Stimulated activated CD8-positive, alpha-beta memory T cell treated with anti-CD3 and anti-CD28 coated beads, Interleukin-12 subunit alpha, Interleukin-12 subunit beta, amount 100 ng/mL, for 24 hours (primary cell): ENCODE data around the gene PHOX2B.

ENCODE experiments used
- DNase-seq: peaks from one replicate; pipeline ENCODE4 v3.0.0-alpha.2; 2020; ENCODE audit errors: extremely low read depth

Gene PHOX2B

DNA sequence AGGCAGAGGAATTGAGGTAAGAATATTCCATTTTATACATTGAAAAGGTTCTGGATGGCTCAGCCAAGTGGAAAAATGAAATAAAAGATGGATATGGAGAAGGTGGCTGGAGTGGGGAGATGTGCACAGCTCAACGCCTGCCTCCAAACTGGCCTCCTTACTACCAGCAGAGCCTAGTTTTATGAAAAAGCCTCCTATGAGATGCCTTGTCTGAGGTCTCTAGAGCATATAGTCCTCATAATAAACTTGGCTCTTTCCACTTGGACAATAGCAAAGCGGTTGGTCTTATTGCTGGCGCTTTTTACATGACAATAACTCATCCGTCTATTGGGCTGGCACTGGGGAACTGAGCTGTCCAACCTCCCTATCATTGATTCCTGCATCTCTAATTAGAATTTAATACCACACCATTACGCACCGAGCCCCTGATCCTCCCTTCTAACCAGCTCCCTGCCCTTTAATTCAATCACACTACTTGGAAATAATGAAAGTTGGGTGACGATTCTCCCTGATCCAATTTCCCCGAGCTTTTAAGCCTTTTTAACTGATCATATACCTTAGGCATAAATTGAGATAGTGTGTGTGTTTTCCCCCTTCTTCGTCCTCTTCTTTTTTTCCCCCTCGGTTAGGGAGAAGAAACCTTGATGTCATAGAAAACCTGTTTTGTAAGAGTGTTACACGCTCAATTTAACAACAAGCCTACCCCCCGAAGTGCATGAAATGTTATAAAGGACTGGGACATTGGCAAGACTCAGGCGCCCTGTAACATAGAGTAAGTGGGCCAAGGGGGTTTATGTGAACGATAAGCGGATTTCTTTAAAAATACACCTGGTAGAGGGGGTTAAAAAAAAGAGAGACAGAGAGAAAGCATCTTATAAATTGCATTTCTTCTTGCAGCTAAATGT, at the start of gene PHOX2B:
Gene PHOX2B (minus strand): TSS at position 155 of the 905 bp plus-strand sequence. CDS start 115 bp downstream, at position 40.
- no peak for DNase-seq

DNA sequence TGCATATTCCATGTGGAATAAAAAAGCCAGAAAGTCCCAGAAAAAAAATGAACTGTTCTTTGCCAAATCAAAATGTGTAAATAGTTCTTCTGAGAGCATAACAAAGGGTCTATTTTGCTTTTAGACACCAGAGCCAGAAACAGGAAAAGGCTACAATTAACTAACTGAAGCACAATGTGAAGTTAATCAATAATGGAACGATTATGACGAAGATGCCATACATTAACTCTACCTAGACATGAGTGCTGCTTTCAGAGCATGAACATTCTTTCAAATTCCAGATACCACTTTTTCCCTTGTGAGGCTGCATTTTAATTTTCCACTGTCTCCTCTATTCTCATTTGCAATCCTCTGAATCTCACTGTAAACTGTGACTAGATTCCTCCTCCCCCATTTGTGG, 48.7 kb upstream of the PHOX2B start:
- DNase-seq: no peak

DNA sequence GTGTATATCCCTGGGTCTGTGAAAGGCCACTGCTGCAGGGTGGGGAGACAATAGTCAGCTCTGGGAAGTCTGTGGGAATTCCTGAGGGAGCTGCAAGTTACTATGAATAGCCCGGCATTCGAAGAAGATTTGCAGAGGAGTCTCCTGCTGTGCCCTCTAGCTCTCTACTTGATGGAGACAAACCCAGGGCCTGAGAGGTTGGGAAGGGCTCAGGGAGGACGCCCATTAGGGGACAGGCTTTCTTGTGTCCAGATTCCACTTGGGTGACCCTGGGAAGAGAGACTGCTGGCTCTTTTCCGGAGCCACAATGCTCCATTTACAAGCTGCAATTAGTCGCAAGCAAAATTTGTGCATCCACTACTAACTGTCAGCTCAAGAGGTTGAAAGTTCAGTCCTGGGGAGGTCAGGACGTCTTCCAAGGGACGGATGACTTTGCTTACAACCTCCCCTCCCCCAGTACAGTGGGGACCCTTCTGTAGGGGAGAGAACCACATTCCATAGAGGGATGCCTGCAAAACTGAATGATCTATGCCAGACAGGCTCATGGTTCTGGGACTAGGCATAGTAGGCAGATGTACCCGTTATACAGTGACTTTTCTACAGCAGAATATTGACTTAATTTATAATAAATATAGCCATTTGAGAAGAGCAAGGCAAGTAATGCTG, 48.2 kb upstream of the PHOX2B start:
- no peak for DNase-seq

DNA sequence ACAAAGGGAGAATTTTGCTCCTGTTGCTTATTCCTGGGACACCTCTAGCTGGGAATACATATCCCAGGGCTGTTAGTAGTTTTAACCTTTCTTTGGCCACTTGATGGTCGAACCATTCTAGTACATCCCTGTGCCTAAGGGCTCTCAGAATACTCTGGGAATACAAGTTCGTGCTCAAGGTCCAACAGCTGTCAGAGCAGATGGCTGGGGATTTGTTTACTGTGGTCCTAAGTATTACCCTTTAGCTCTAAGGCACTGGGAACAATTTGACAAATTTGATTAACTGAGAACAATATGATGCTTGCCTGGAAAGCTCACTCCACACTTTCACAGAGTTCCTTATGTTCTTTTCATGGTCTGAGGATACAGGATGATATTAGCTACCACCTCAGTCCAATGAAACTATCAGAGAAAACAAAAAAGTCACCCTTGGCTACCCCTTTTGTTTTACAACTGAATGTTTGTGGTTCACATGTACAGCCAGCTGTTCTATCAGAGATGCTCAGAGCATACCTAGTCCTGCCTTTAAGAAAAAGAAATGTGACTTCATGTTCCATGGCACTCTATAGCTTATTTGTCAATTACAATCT, 47.4 kb upstream of the PHOX2B start:
- DNase-seq: no peak

DNA sequence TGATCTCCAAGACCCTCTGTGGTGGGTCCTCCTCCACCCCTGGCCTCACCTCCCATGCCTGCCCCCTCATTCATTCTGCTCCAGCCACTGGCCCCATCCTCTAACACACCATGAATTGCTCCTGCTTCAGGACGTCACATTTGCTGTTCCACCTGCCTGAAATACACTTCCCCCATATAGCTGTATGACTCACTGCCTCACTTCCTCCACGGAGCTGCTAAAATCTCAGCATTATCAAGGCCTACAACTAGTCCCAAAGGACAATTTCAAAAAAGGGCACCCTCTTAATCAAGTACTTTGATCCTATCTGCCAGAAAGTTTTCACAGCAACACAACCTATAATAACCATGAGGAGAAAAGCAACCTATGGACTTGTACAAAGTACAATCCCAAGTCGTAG, 43.6 kb upstream of the PHOX2B start:
- no peak for DNase-seq

DNA sequence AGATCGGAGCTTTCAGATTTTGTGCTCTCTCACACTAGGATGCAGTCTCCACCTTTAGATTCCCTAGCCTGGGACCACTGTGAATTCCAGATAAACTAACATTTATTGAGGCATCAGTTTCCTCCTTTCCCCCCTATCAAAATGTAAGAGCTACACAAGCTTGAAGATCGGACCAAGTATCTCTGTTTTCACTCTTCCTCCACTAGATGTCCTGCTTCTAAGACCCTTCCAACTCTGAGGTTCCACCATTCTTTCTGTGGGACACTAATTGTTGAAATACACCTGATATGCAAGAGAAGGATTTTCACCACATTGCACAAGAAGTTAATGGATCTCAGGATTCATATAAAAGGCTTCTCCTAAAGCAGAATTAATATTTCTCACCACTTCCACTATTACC, 43.0 kb upstream of the PHOX2B start:
- DNase-seq: no peak

DNA sequence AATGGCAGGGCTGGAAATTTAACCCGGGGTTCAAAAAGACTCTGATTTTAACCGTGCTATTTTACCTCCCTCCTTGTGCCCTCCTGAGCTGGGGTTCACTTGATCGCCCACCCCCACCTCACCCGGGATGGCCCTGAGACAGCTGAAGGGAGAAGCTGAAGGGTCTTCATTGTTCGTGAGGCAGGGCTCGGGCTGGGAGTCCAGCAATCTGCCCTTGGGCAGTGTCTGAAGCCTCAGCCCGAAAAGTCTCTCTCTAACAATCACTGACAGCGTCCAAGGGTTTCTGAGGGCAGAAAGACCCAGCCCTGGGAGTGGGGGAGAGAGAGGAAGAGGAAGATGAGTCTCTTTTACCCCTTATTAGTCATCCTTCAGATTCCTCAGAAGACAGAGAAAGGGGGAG, 39.4 kb upstream of the PHOX2B start:
- DNase-seq: no peak

DNA sequence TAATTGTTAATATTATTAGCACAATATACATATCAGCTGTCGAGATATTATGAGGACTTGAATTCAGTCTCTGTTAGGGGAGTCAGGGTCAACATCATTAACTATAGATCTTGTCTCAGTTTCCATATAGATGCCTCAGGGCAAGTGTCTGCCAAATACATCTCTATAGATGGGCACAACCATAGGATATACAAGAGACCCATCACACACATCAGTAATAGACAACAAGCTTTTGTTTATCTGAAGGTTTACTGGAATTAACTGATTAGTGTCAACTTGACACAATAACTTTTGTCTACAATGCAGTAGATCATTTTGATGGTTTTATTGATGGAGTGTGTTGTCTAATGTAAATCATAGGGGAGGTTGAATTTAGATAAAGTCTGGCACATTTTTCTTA, 37.1 kb upstream of the PHOX2B start:
- no peak for DNase-seq

DNA sequence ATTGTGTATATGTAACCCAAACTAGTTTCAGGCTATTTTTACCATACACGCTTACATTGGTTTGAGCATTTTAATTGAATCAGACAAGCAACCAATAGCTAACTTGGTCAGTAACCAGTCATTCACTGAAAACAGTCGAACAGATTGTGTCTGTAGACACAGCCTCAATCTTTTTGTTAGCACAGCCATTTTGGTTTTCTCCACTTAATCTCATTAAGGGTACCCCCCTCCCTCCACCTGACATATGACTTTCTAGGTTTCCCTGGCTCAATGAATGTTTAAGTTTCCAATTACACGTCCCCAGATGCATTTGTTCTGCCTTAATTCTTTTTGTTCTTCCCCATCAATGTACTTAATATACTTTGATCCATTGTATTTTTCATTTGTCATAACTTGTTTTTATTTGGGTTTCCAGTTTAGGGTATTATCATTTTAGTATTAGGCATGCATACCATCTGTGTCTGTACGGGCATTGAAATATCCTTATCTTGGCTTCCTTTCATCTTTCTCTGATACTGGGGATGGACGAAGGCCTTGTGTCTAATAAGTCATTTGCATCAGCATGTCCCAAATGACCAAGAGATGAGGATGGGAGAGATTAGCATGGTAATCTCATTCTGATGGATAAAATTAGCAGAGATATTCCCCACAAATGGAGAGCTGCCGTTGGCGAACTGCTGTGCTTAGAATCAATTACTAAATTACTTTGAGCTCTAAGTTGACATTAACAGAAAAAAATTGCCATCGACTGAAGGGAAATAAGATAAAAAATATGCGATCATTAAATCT, 35.9 kb upstream of the PHOX2B start:
- DNase-seq: no peak

DNA sequence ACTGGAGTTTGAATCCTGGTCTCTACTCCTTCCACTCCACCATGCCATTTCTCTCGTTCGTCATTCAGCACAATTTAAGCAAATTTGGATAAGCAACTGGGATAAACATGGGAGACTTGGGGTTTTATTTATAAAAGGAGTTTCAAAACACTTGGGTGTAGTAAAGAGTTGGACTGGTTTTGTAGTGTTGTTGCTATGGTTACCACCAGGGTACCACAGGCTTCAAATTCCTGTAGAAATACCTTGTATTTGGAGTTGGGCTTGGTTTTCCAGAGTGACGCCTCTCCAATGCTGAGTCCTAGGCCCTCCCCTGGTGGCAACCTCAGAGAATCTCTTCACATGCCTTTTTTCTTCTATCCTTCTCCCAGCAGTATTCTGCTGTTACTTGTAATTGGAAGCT, 27.9 kb upstream of the PHOX2B start:
- DNase-seq: no peak

DNA sequence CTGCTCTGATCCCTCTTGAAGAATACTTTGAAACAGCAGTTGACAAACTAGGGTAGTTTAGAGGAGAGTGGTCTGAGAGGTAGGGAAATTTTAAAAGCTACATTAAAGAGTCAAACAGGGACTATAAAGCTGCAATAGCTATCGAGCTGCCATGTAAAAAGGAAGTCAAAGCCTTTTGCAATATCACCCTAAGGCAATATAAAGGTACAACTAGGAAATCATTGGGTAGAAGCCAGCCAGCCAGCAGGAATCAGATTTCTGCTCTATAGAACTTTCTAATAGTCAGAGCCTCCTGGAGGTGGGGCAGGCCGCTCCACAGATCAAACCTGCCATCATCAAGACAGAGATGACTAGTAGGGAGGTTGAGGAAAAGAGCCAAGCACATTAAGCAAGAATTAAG, 15.2 kb upstream of the PHOX2B start:
- DNase-seq: no peak

DNA sequence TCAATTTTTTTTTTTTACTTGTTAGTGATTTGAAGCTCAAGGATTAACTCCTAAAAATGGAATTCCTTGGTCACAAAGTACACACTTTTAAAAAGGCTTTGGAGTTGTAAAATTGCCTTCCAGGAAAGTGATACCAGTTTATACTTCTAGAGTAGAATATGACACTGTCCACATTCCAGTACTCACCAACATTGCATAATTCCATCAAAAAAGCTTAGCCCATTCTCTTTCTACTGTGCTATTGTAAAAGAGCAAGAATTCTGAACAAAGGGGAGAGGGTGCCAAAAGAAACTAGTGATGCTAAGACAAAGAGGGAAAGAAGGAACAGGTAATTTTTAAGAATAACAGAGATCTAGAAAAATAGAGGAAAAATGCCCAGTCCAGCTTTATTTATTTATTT, 10.4 kb upstream of the PHOX2B start:
- no peak for DNase-seq

DNA sequence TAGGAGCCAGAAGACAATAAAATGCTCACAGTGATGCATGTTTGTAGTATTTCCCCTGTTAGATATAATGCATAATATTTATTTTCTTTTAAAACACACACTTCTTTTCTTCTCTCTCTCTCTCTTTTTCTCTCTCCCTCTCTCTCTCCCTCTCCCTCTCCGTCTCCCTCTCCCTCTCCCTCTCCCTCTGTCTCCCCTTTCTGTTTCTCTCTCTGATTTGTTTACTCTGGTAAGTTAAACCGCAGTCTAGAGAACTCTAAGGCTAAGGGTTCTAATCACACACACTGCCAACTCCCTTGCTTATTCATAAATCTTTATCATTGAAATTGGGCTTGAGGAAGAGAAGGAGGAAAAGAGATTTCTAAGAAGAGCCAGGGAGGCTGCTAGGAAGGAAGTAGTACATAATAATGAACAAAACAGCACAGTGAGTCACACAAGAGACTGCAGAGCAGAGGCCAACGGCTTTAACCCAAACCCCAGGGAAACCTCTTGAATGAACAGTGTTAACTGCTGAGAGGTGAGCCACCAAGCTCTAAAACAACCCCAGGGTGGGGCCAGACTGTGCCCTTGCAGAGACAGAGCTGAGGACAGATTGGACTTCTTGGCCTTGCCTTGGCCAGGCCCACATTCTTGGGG, 9.1 kb upstream of the PHOX2B start:
- no peak for DNase-seq

DNA sequence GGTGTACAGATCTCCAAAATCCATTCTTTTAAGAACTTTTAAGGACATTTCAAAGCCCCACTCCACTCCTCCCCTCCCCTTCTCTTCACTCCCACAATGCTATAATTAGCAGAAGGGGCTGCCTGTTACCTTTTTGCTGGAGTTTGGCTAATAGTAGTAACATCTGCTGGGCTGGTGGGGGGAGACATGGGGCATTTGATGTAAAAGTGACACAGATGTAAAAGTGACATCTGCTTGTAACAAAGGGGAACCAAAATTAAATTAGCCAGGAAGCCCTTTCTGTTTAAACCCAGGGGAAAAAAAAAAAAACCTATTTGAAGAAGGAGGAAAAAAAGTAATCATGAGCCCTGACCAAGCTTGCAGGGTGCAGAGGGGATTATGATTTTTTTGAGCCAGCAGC, 5.4 kb upstream of the PHOX2B start:
- DNase-seq: no peak

DNA sequence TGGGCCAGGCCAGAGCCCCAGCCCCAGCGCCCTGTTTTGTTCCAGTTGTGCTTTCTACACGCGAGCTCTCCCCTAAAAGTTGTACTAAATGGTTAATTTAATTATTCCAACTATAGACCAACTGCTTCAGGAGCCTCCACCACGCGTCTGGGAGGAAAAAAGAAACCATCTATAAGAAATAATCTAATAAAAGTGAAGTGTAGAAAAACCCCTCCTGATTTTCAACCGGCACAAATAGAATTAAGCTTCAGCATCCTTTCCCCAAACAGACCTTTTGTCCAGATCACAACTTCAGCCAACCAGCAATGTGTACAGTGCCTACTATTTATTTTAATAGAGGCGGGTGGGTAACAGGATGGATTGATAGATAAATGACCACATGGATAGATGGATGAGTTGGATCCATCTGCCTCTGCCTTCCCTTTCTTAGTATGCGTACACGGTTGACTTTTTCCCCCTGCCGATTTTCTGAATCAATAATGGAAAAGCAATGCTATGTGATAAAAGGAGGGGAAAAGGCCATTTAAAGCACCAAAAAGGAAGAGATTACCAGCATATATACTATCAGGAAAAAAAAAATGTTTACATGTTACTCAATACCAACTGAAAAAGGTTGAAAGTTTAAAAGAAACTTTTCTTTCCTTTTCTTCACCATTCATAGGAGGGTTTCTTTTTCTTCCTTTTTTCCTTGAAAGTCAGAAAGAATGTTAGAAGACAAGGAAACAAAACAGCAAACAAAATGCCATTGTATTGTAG, 3.7 kb upstream of the PHOX2B start:
- no peak for DNase-seq

DNA sequence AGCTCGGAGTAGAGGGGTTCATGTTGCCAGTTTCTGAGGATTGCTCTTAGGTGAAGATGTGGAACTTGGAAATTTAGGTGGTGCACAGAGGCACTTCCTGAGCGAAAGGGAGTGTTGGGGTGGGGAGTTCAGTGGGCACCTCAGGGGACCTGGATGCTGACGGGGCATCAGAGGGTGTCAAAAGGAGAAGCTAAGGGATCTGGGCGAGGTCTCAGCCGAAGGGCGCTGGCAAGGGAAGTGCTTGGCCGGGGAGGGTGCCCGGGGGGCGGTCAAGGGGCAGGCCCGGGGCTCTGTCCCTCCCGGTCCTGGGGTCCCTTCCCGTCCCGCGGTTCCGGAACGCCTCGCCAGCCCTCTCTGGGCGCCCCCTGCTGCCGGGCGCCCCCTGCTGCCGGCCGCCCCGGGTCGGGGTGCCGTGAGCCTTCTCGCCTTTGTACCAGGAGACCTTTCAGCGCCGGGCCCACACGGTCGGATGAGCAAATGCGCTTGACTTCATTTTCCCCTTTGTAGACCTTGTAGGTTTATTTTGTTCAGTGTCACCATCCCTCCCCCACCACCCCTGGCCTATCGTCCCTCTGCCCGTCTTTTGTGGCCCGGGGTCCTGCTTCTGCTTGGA, 3.0 kb upstream of the PHOX2B start:
- DNase-seq: no peak

DNA sequence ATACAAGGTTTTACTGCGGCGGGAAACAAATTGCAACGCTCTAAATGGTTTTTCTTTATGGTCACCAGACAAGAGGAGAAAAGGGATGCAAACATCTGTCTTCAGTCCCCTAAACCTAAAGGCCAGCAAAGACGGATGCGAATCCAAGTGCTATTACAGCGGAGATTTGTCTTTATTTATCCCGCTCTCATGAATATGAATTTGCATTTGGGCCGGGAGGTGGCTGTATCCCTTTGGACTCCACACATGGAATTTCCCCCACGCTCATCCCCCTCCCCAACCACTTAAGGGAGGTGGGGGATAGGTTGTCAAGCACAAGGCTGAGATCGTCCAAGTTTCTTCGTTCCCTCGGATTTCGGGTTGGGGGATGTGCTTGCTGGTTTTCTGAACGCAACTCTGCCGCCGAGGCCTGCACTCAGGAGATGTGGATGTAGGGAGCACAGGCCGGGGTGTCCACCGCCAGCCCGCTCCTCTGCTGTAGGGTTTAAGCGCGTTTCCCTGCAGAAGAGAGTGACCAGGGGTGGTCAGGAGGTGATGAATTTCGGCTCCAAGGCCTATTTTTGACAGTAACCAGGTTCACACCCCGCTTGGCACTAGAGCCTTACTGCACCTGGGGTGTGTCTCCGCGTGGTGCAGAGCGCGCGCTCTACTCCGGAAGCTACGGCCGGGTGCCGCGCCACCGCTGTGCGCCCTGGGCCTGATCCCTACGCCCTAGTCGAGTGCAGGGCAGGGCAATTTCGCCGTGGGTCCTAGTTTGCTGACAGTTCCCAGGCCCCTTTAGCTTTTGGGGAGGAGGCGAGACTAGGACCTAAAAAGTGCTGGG, 2.3 kb upstream of the PHOX2B start:
- no peak for DNase-seq

DNA sequence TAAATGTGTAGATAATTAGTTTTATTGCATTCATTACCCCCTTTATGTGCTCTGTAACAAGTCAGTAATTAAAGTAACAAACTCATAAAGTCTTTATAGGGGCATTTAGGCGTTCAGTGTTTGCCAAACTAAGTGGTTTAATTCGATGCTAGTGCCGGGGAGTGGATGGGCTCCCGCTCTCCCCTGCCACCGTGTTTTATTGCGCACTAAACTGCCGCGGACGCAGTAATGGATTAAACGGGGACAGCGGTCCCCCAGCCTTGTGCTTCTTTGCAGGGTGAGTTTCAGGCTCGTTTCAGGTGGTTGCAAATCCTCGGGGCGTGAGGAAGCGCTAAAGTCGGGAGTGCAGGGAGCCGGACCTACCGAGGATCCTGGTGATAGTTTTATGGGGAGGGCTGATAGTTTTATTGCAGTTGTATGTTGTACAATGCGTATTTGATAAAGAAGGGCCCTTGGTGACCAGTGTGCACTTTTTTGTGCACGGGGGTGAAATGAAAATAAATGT, 1.6 kb upstream of the PHOX2B start:
- DNase-seq: no peak

DNA sequence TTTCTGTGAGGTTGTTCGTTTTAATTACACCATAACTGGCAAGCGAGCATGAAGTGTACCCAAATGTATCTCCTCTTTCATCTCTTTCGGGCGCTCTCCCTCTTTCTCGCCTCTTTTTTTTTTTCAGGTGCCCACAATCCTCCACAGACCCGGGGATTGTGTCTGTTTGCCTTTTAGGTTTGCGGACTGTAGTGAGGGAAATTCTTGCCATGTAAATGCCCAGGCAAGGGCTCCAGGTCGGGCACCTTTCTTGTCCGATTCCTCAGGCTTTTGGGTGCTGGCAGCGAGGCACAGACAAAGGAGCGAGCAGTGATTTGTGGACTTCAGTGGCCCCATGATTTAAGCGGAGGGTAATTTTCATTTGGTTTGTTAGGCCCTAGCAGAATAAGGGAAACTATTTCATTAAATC, 1.1 kb upstream of the PHOX2B start:
- DNase-seq: no peak
